Measurements from ENCODE around the gene ACIN1.

GRCh38 chr14:23140371-23140770 is 45.4 kb upstream of the ACIN1 start:
- TF ChIP-seq CTCF (IDR thresholded peaks at IDR 0.05), result no peak
- TF ChIP-seq POLR2A (IDR thresholded peaks at IDR 0.05), result no peak
